Tibial nerve (tissue), 4 donors: ENCODE results near the gene RAE1. TPM values are rescaled to one million over a fixed set of nuclear protein-coding genes. Genes with fewer than 3 reads are reported as not detected.

Source experiments
- DNase-seq, 2 donors: peaks; one replicate each; pipeline ENCODE4 v3.0.0-alpha.2; 2019; ENCODE audit warnings: low spot score in 2 of 2
- H3K27ac ChIP-seq, 4 donors: fragments of 200-600 bp; sonication (generic) in 3 of 4; one replicate each; pipeline ENCODE4 v1.5.1; 2017 to 2019; ENCODE audit warnings: mild to moderate bottlenecking in 1 of 4
- H3K27me3 ChIP-seq, 2 donors: fragments of 200-600 bp; sonication (generic) in 1 of 2; one replicate each; pipeline versions ENCODE4 v1.5.1 to v1.6.0; 2017 to 2019
- H3K36me3 ChIP-seq, 3 donors: fragments of 200-600 bp; sonication (generic); one replicate each; pipeline ENCODE4 v1.5.1; 2018 to 2019
- H3K4me1 ChIP-seq, 4 donors: fragments of 200-600 bp; sonication (generic) in 3 of 4; one replicate each; pipeline ENCODE4 v1.5.1; 2017 to 2019
- H3K4me3 ChIP-seq, 4 donors: fragments of 200-600 bp; sonication (generic) in 3 of 4; one replicate each; pipeline ENCODE4 v1.5.1; 2017 to 2019; ENCODE audit warnings: mild to moderate bottlenecking in 1 of 4, moderate library complexity in 1 of 4
- H3K9me3 ChIP-seq, 4 donors: fragments of 200-600 bp; sonication (generic) in 3 of 4; one replicate each; pipeline ENCODE4 v1.5.1; 2017 to 2019
- CTCF ChIP-seq, 5 experiments: fragments of 200-600 bp in 3 of 5; fragments of 450-650 bp in 2 of 5; sonication (generic) in 3 of 5; IDR thresholded peaks; one replicate each; pipeline ENCODE4 v1.5.1; 2016 to 2019; ENCODE audit warnings: antibody characterized with exemption in 5 of 5, mild to moderate bottlenecking in 3 of 5, moderate library complexity in 2 of 5
- EP300 ChIP-seq, 2 donors: sonication (generic); formaldehyde crosslinking; IDR thresholded peaks; one replicate each; pipeline ENCODE4 v1.6.1; 2017; ENCODE audit warnings: antibody characterized with exemption in 2 of 2, mild to moderate bottlenecking in 1 of 2
- POLR2A ChIP-seq, 2 donors: fragments of 450-650 bp; IDR thresholded peaks; one replicate each; pipeline ENCODE4 v1.6.1; 2017; ENCODE audit warnings: antibody characterized with exemption in 2 of 2, mild to moderate bottlenecking in 2 of 2, moderate library complexity in 2 of 2
- WGBS, 2 donors: methylation state at CpG; one replicate each; pipeline ENCODE4 v1.1.5; 2018; 5-methylcytosine and 5-hydroxymethylcytosine counted together
- total RNA-seq, 4 donors: library from RNA; depleted of rRNA; stranded (reverse); fragments of >200 nt; gene quantifications; one replicate each; pipeline ENCODE4 v1.1.0, GENCODE V29; 2016

Gene RAE1
- total RNA-seq, 4 donors from 2014 or later = 12.6 to 20.9 (median 19.0) TPM

- H3K4me3 ChIP-seq = no peak overlapping the region
- H3K27me3 ChIP-seq = no peaks in the 10 kb centered on the region
- no peak overlapping the region for H3K27ac ChIP-seq
- WGBS, 2 donors = 95 to 98% methylated on average over 11 of the region's 11 CpGs
- DNase-seq = no peak
- TF ChIP-seq CTCF (IDR thresholded peaks at IDR 0.05) = no peak
- no peak for TF ChIP-seq EP300 (IDR thresholded peaks at IDR 0.05)
- H3K9me3 ChIP-seq = no peaks in the 10 kb centered on the region
- no peaks in the 10 kb centered on the region for H3K4me1 ChIP-seq
- no peaks in the 10 kb centered on the region for H3K36me3 ChIP-seq
Measured at GRCh38 chr20:57310821-57311514, 40.1 kb upstream of the RAE1 start.

- no peak for DNase-seq
- H3K27ac ChIP-seq = no peak overlapping the region
- no peaks in the 10 kb centered on the region for H3K4me1 ChIP-seq
- WGBS, 2 donors = 92 to 94% methylated on average over 6 of the region's 6 CpGs
- TF ChIP-seq EP300 (IDR thresholded peaks at IDR 0.05) (no peak), POLR2A (IDR thresholded peaks at IDR 0.05) (no peak), CTCF (IDR thresholded peaks at IDR 0.05) (no peak)
- H3K36me3 ChIP-seq = no peaks in the 10 kb centered on the region
- H3K4me3 ChIP-seq = no peak overlapping the region
- no peaks in the 10 kb centered on the region for H3K9me3 ChIP-seq
- H3K27me3 ChIP-seq = no peaks in the 10 kb centered on the region
Measured at GRCh38 chr20:57312138-57312537, 38.9 kb upstream of the RAE1 start.

- DNase-seq = no peak
- no peaks in the 10 kb centered on the region for H3K27me3 ChIP-seq
- no peaks in the 10 kb centered on the region for H3K4me1 ChIP-seq
- H3K27ac ChIP-seq = no peak overlapping the region
- no peak overlapping the region for H3K4me3 ChIP-seq
- no peaks in the 10 kb centered on the region for H3K9me3 ChIP-seq
- no peaks in the 10 kb centered on the region for H3K36me3 ChIP-seq
- no peak for TF ChIP-seq EP300 (IDR thresholded peaks at IDR 0.05)
- no peak for TF ChIP-seq POLR2A (IDR thresholded peaks at IDR 0.05)
- TF ChIP-seq CTCF (IDR thresholded peaks at IDR 0.05) = no peak
- WGBS, 2 donors = 64 to 65% methylated on average over 5 of the region's 5 CpGs
Measured at GRCh38 chr20:57313230-57313629, 37.8 kb upstream of the RAE1 start.

- Histone ChIP-seq H3K27ac (no peak overlapping the region), H3K36me3 (no peaks in the 10 kb centered on the region), H3K4me1 (no peaks in the 10 kb centered on the region), H3K9me3 (no peaks in the 10 kb centered on the region), H3K4me3 (no peak overlapping the region), H3K27me3 (no peaks in the 10 kb centered on the region)
- WGBS, 2 donors = 93 to 95% methylated on average over 5 of the region's 5 CpGs
- DNase-seq = no peak
- TF ChIP-seq POLR2A (IDR thresholded peaks at IDR 0.05) = no peak
- no peak for TF ChIP-seq CTCF (IDR thresholded peaks at IDR 0.05)
- TF ChIP-seq EP300 (IDR thresholded peaks at IDR 0.05) = no peak
Measured at GRCh38 chr20:57313951-57314350, 37.1 kb upstream of the RAE1 start.

GRCh38 chr20:57315083-57315975 is 35.7 kb upstream of the RAE1 start:
- Histone ChIP-seq H3K4me3 (no peak overlapping the region), H3K27me3 (no peaks in the 10 kb centered on the region), H3K27ac (no peak overlapping the region), H3K4me1 (no peaks in the 10 kb centered on the region), H3K9me3 (no peaks in the 10 kb centered on the region), H3K36me3 (no peaks in the 10 kb centered on the region)
- WGBS, 2 donors = 81 to 86% methylated on average over 8 of the region's 8 CpGs
- TF ChIP-seq EP300 (IDR thresholded peaks at IDR 0.05) (no peak), POLR2A (IDR thresholded peaks at IDR 0.05) (no peak), CTCF (IDR thresholded peaks at IDR 0.05) (no peak)
- DNase-seq = no peak
